CD4-positive, alpha-beta T cell treated with Interleukin-15 for 4 hours (primary cell): ENCODE results near the gene MCC.

Experiments used
- DNase-seq: peaks from one replicate; pipeline ENCODE4 v3.0.0-alpha.2; 2020; ENCODE audit warnings: low spot score

MCC gene

DNA sequence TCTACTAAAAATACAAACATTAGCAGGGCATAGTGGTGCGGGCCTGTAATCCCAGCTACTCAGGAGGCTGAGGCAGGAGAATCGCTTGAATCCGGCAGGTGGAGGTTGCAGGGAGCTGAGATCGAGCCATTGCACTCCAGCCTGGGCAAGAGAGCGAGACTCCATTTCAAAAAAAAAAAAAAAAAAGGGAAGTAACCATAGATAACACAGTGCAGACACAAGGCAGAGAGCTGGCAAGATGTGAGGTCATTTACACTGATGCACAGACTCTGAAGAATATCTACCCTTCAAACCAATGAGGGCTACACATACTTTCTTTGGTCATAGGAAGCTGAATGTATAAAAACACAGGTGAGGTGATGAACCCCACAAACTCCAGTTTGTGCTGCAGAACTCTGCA lies 379.8 kb downstream of the MCC start:
- DNase-seq: no peak

DNA sequence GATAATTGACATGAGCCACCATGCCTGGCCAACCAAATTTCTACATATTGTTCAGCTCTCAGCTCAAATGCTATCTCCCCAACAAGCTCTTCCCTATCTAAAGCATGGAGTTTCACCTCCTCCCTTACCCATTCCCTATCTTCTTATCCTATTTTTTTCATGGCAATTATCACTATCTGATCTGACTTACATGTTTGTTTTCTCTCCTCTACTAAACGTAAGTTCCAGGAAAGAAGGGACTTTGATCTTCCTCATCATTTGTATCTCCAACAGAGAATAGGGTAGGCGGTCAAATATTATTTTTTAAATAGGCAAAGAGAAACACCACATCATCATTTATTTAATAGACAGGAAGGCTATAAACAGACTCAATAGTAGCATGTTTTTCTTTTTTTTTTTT lies 381.4 kb downstream of the MCC start:
- DNase-seq: no peak

DNA sequence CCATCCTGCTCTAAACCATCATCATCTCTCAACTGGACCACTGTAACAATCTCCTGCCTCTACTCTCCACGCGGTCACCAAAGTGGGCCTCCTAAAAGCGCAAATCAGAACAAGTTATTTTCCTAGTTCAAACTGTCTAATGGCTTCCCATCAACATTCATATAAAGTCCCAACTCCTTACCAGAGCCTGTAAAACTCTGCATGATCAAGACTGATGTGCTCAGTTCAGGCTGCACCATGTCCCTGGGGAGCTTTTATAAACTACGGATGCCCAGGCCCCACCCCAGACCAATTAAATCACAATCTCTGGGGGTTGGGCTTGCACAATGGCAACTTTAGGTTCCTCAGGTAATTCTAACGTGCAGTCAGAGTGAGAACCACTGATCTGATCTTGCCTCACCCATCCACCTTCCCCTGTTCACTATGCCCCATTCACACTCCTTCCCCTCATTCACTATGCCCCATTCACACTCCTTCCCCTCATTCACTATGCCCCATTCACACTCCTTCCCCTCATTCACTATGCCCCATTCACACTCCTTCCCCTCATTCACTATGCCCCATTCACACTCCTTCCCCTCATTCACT lies 382.5 kb downstream of the MCC start:
- no peak for DNase-seq

- no peak for DNase-seq
Observed at GRCh38 chr5:113103330-113103729, 384.9 kb downstream of the MCC start.

DNA sequence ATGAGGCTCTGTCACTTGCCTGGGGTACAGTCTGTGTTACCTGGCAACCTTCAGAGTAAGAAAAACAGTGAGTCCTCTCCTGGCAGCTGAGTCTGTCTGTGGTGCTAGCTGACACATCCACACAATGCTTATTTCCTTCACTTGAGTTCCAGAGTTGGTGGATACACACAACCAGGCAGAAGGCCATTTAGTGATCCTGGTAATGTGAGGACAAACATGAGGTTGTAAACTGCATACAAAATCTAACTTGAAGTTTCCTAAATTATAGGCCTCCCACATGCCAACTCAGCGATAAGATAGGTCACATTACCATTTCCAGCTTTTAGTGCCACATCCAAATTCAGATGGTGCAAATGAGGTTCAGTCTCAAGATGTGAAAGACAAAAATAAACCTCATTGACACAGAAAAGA lies 386.1 kb downstream of the MCC start:
- no peak for DNase-seq

- DNase-seq: no peak
Observed at GRCh38 chr5:113100981-113101380, 387.3 kb downstream of the MCC start.

DNA sequence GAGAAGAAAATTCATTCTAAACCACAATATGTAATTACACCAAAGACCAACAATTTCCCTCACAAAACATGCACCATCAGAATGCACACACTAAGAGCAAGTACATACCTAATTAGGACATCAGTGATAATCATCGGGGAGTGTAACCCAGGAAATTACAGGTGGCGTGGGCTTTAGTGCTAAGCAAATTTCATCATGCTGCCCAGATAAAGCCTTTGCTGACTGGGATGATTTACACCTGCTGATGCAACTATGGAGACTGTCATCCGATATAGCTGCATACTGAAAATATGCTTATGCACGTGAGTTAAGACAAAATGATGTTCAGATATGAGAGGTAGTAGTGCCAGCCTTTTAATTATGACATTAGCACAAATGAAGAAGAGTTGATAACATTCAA lies 388.4 kb downstream of the MCC start:
- no peak for DNase-seq

- DNase-seq: no peak
Observed at GRCh38 chr5:113098378-113098777, 389.9 kb downstream of the MCC start.

GRCh38 chr5:113095831-113096230 lies 392.4 kb downstream of the MCC start:
- DNase-seq: no peak

DNA sequence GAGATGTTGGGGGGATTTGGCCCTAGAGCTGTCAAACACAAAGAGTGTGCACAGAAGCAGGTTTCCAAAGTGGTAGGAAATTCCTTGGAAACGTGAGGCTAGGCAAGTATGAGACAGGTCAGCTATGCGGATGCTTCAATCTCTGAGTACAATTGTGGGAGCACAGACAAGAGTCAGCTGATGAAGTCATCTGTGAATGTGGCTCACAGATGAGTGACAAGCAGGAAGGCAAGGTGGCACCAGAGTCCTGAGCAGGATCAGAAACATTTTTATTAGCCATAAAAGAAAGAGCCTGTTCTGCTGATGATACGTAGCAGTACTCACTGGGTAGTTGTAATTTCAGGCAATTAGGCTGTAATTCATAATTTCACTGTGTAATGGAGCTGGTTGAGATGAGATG lies 394.7 kb downstream of the MCC start:
- DNase-seq: no peak

DNA sequence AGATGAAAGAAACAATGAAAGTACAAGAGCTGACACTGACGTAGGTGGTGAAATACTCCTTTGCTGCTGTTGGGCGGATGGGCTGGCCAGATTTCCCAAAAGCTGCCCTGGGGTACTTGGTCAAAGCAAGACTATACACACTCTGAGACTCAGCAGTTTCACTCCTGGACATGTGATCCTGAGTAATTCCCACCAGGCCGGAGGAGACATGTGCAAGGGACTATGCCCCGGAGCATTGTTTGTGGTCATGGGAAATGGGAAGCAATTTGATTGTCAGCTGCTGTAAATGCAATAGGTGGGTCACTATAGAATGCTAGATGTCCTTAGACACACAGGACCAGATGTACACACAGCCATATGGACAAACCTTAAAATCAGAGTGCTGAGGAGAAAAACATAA lies 395.6 kb downstream of the MCC start:
- DNase-seq: no peak

DNA sequence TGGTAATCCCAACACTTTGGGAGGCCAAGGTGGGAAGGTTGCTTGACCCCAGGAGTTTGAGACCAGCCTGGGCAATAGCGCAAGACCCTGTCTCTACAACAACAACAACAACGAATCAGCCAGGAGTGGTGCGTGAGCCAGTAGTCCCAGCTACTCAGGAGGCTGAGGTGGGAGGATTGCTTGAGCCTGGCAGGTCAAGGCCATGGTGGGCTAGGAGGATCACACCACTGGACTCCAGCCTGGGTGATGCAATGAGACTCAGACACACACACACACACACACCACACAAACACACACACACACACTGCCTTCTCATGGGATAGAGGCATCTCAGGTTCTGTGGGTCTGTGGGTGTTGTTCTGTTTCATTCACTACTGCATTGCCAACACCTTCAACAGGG lies 396.6 kb downstream of the MCC start:
- DNase-seq: no peak

DNA sequence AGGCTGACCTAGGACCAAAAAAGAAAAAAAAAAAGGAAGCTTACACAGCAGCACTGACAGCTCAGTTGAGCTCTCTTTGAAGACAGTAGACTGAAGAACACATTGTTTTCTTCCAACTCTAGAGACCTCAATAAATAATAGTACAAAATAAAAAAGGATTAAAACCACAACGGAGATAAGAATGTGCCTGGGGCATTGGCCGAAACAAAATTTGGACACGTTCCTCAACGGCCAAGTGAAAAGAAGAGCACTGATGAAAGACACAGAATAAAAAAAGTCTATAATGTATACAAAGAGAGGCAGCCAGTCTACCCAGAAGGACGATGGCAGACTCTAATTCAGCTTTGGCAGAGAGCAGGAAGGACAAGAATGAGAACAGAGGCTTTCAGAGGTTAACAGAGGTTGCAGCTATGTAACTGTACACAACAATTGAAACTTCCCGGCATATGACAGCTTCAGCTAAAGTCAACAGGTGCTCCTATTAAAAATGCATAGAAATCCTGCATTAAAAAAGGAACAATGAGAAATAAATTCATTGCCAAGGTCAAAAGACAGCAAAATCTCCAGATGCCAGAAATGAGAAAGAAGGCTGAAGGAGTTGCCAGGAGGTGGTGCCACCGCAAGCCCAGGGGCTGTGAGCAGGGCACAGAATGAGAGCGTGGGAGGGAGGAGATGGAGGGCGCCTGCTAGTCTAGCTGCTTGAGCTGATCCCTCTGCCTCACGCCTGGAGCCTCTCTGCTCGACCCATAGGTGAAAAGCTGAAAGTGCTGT lies 397.7 kb downstream of the MCC start:
- no peak for DNase-seq

DNA sequence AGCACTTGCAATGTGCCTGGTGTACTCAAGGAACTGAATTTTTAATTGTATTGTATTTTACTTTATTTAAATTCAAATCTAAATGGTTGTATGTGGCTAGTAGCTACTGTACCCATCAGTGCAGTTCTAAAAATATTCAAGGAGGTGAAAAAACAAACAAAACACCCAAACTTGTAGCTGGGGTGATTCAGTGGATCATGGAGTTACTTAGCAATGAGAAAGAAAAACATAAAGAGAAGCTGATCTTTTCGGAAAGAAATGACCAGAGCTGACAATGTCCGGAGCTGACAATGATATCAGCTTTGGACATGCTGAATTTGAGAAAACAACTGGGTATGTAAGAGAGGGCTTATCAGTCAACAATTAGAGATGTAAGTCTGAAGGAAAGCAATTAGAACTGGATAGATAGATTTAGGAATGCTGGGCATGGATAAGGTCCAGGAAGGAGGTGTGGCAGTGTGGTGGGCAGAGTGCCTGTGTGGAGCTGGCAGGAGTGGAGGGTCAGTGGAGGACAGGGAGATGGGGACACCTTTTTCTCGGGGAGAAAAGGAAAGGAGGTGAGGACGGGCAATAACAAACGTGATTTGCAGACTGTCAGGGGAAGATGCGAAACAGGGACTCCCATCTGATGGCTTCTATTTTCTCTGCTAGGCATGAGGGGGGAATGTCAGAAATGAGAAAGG lies 398.5 kb downstream of the MCC start:
- DNase-seq: no peak

DNA sequence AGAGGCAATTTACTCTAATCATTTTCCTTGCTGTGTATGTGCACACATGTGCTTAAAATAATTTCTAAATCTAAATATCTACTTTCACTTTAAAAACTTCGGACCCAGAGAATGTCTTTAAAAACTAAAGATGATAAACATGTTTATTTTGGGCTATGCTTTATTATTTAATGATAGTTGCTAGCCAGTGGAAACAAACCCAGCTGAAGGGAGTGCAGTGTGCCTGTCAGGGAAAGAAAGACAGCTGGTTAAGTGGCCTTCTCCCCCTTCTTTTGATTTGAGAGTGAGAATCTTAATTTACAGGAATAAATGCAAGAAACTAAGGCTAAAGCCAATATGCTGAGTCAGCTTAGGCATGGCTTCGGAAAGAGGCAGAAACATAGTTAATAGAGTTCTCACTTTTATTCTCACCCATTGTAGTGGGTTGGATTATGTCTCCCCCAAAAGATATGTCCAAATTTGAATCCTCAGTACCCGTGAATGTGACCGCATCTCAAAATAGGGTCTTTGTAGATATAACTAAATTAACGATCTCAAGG lies 400.2 kb downstream of the MCC start:
- DNase-seq: no peak

DNA sequence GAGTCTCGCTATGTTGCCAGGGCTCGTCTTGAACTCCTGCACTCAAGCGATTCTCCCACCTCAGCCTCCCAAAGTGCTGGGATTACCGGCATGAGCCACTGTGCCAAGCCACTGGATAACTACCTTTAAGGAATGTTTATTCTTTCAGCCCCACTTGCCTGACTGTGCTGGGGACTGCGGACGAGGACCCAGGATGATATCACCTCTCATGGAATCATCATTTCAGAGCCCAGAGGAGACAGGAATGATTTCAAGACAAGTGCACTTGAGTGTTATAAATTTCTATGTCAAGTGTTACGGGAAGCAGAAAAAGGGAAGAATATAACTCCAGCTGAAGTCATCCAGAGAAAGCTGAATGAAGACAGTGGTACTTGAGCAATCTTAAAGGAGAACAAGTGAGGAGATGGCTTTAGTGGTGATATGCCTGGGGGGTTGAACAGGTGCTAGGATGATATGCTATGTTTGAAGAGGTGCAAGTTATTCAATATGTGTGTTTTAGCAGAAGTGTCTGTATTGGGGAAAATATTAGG lies 402.3 kb downstream of the MCC start:
- DNase-seq: no peak

- no peak for DNase-seq
Observed at GRCh38 chr5:113085084-113085414, 403.2 kb downstream of the MCC start.

DNA sequence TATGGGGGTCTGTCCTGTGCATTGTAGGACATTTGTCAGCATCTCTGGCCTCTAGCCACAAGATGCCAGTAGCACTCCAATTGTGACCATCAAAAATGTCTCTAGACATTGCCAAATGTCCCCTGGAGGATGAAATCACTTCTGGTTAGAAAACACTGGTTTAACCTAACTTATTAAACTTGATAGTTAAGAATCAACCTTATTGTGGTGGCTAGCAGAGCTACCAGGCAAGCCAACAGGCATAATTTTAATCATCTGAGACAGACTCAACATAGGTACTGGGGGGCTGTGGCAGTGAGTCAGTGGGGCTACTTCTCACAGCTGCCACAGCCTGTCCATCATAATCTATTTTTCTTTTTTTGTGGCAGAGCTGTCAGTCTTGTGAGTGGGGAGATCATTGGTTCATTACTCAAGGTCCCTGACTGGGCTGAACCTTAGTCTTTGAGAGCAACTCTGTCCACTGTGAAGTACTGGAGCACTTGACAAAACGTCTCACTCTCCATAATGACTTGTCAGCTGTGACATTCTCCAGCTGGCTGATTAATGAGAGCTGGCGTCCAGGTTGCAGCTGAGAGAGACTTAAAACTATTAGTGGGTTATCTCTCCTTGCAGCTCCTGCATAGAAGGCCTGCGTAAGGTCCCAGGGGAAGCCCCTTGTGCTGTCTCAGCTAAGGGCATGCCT lies 403.7 kb downstream of the MCC start:
- no peak for DNase-seq

GRCh38 chr5:113083481-113083880 lies 404.8 kb downstream of the MCC start:
- no peak for DNase-seq

DNA sequence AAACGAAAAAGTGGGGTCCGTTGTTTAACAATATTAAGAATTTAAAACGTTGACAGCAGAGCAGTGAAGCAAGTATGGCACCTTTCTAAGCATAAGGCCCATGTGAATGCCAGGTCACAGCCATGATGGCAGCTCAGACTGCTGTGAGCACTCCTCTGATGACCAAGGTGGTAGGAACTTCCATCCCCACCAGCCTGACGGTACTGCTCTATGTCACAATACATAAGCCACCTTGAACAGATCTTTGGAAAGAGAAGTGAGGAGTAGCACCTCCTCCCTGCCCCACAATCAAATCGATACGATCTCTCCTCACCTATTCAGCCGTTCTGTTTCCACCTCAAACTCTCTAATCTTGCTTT lies 405.7 kb downstream of the MCC start:
- no peak for DNase-seq

- DNase-seq: no peak
Observed at GRCh38 chr5:113081881-113082546, 406.2 kb downstream of the MCC start.
